ENCODE measurements around the gene OR2T29. TPM values are rescaled to one million over a fixed set of nuclear protein-coding genes. Genes with fewer than 3 reads are reported as not detected.
"Not testable (repeated sequence)": the region's sequence is repeated elsewhere in the genome, so short reads cannot be mapped to it uniquely, and the experiment has no call there.

The OR2T29 gene, protein sequence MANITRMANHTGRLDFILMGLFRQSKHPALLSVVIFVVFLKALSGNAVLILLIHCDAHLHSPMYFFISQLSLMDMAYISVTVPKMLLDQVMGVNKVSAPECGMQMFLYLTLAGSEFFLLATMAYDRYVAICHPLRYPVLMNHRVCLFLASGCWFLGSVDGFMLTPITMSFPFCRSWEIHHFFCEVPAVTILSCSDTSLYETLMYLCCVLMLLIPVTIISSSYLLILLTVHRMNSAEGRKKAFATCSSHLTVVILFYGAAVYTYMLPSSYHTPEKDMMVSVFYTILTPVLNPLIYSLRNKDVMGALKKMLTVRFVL
- not detected for total RNA-seq (ENCODE audit: unreplicated experiment)
- long read RNA-seq: 0 reads

DNA sequence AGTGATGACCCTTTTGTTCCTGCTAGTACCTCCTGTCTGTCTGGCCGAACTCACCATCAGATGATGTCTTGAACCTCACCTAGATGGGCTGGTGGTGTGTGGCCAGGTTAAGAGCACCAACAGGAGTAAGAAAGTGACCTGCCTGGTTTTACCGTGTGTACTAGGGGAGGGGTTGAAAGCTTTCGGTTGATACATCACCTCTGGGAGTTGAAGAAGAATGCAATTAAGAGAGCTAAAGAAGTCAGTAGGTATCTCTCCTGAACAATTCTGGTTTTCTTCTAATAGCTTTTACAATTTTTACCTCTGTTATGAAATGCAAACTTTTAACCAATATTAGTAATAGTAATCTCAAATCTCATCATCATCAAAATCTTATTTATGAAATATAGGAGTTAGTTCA lies at the start of gene OR2T29:
Gene OR2T29, minus strand, starts transcription at position 101 of the 400 bp plus-strand sequence. CDS start 3,281 bp downstream, outside the sequence.
- not testable (repeated sequence) for H3K4me3 Mint-ChIP-seq (ENCODE audit: unreplicated experiment); DNase-seq; H3K27ac Mint-ChIP-seq (ENCODE audit: unreplicated experiment); H3K4me1 Mint-ChIP-seq (ENCODE audit: low read depth, unreplicated experiment); H3K27me3 Mint-ChIP-seq (ENCODE audit: unreplicated experiment); H3K9me3 Mint-ChIP-seq (ENCODE audit: unreplicated experiment); H3K36me3 Mint-ChIP-seq (ENCODE audit: unreplicated experiment)

DNA sequence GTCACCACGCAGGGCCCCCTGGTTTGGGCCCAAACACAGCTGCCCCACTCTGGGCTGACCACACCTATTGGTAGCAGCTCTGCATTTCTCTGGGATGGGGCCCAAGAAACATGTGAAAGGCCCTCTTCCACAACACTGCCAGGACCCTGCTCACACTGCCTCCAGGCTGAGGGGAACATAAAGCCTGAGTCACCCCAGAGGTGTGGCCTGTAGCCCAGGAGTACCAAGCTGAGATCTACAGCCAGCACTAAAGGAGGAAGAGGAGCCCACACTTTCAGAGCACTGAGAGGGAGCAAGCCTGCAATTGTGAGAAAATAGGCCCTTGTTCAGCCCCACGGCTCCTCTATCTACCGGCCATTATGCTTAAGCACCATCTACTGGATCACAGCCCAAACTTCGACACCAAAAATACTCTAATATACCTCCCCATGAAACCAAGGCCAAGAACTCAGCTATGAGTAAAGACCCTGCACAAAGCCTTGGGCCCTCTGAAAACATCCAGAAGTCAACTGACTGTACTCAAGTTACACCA lies 49.4 kb upstream of the OR2T29 start:
- H3K4me3 Mint-ChIP-seq (ENCODE audit: unreplicated experiment): no peak overlapping the region
- H3K27me3 Mint-ChIP-seq (ENCODE audit: unreplicated experiment): no peaks in the 10 kb centered on the region
- H3K27ac Mint-ChIP-seq (ENCODE audit: unreplicated experiment): no peak overlapping the region
- no peaks in the 10 kb centered on the region for H3K4me1 Mint-ChIP-seq (ENCODE audit: low read depth, unreplicated experiment)
- TF ChIP-seq, protein P1, sequence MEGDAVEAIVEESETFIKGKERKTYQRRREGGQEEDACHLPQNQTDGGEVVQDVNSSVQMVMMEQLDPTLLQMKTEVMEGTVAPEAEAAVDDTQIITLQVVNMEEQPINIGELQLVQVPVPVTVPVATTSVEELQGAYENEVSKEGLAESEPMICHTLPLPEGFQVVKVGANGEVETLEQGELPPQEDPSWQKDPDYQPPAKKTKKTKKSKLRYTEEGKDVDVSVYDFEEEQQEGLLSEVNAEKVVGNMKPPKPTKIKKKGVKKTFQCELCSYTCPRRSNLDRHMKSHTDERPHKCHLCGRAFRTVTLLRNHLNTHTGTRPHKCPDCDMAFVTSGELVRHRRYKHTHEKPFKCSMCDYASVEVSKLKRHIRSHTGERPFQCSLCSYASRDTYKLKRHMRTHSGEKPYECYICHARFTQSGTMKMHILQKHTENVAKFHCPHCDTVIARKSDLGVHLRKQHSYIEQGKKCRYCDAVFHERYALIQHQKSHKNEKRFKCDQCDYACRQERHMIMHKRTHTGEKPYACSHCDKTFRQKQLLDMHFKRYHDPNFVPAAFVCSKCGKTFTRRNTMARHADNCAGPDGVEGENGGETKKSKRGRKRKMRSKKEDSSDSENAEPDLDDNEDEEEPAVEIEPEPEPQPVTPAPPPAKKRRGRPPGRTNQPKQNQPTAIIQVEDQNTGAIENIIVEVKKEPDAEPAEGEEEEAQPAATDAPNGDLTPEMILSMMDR (IDR thresholded peaks at IDR 0.05; ENCODE audit: partially characterized antibody, unreplicated experiment): no peak
- no peaks in the 10 kb centered on the region for H3K36me3 Mint-ChIP-seq (ENCODE audit: unreplicated experiment)
- H3K9me3 Mint-ChIP-seq (ENCODE audit: unreplicated experiment): peaks cover 5% of the 10 kb centered on the region
- DNase-seq: no peak

DNA sequence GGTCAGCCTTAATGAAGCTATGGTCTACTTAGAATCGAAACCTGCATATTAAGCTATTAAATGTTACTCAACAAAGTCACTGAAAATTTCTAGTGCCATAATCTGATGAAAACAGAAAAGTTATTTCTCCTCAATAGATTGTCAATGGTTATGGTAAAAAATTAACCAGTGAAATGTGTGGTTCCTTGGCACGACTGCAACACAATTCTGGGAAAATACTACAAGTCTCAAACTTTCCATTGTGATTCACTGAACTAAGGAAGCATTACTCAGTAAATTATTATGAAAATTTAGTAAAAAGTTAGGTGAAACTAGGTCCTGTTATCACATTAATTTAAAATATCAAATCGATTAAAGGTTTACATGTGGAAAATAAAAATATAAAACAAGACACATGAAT lies 47.7 kb upstream of the OR2T29 start:
- Mint-ChIP-seq H3K27ac (ENCODE audit: unreplicated experiment) (no peak overlapping the region), H3K27me3 (ENCODE audit: unreplicated experiment) (no peaks in the 10 kb centered on the region)
- DNase-seq: no peak

DNA sequence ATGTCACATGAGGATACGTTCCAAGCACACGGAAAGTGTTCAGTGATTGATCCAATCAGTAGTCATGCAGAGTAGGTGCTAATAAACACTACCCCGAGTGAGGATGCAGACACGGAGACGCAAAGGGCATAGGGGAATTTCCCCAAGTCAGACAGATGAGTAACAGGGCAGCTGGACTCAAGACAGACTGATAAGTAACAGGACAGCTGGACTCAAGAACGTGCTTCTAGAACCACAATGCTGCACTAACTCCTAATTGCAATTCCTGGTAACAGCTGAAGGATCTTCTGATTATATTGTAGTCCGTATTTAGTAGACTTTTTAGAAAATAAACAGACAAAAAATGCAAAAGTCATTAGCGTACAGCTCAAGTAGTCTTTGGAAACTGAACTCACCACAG lies 36.8 kb upstream of the OR2T29 start:
- no peak overlapping the region for H3K4me3 Mint-ChIP-seq (ENCODE audit: unreplicated experiment)
- DNase-seq: no peak
- peaks cover 1% of the 10 kb centered on the region for H3K9me3 Mint-ChIP-seq (ENCODE audit: unreplicated experiment)
- no peaks in the 10 kb centered on the region for H3K27me3 Mint-ChIP-seq (ENCODE audit: unreplicated experiment)
- TF ChIP-seq, protein P1 (IDR thresholded peaks at IDR 0.05; ENCODE audit: partially characterized antibody, unreplicated experiment): no peak
- peaks cover 4% of the 10 kb centered on the region for H3K36me3 Mint-ChIP-seq (ENCODE audit: unreplicated experiment)
- no peak overlapping the region for H3K27ac Mint-ChIP-seq (ENCODE audit: unreplicated experiment)
- no peaks in the 10 kb centered on the region for H3K4me1 Mint-ChIP-seq (ENCODE audit: low read depth, unreplicated experiment)

More for the DNA sequence above, 47.7 kb upstream of the OR2T29 start:
- no peaks in the 10 kb centered on the region for H3K4me1 Mint-ChIP-seq (ENCODE audit: low read depth, unreplicated experiment)
- TF ChIP-seq, protein P1 (IDR thresholded peaks at IDR 0.05; ENCODE audit: partially characterized antibody, unreplicated experiment): no peak
- H3K4me3 Mint-ChIP-seq (ENCODE audit: unreplicated experiment): no peak overlapping the region
- H3K9me3 Mint-ChIP-seq (ENCODE audit: unreplicated experiment): peaks cover 8% of the 10 kb centered on the region
- H3K36me3 Mint-ChIP-seq (ENCODE audit: unreplicated experiment): no peaks in the 10 kb centered on the region

DNA sequence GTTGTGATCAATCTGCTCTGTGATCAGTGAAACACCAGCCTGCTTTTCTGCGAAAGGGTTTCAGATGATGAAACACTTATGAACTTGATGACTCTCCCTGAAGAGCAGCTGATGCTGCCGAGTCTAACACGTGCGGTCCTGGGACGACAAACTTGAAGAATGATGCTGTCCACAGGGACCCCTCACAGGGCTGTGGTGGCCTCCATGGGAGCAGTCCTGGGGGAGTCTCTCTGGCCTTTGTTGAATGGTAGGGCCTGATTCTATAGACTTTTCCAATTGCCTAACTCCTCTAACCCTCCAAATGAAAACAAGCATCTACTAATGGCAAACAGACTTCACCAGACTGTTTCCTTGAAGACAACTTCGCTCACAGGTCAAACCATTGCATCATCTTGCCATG lies 35.0 kb upstream of the OR2T29 start, which contains the start of gene OR2T10:
Gene OR2T10, minus strand, starts transcription at position 112 of the 400 bp plus-strand sequence. CDS start 3,932 bp downstream, outside the sequence.
- Mint-ChIP-seq H3K4me3 (ENCODE audit: unreplicated experiment) (no peak within 1 kb of the TSS), H3K9me3 (ENCODE audit: unreplicated experiment) (peaks cover 3% of the 10 kb centered on the region), H3K4me1 (ENCODE audit: low read depth, unreplicated experiment) (no peaks in the 10 kb centered on the region), H3K27ac (ENCODE audit: unreplicated experiment) (no peak within 1 kb of the TSS), H3K36me3 (ENCODE audit: unreplicated experiment) (peaks cover 4% of the 10 kb centered on the region), H3K27me3 (ENCODE audit: unreplicated experiment) (no peaks in the 10 kb centered on the region)
- TF ChIP-seq, protein P1 (IDR thresholded peaks at IDR 0.05; ENCODE audit: partially characterized antibody, unreplicated experiment): no peak
- no peak for DNase-seq
